KBM-7 (cell line): Measurements from ENCODE around the gene RCBTB1.
A peak's percentile ranks its signal among the peaks of the same experiment; 100 is the strongest.
"Not testable (repeated sequence)": the region's sequence is repeated elsewhere in the genome, so short reads cannot be mapped to it uniquely, and the experiment has no call there.

ENCODE experiments used
- DNase-seq: peaks from one replicate; pipeline ENCODE4 v3.0.0-alpha.2; 2015
- in situ Hi-C: fragments of 300-500 bp; cut with MboI; formaldehyde crosslinking; loops from 2 replicates; pipeline ENCODE4 v1.14.3; 2020; ENCODE audit warnings: low sequenced_read_pairs, low pct_unique_long_range_greater_than_20kb, mixed read lengths

The RCBTB1 gene

GRCh38 chr13:49585220-49586157 lies at the start of gene RCBTB1:
Gene RCBTB1 (minus strand): TSS chr13:49585558. CDS start chr13:49567279, 18,279 bp downstream.
- in situ Hi-C loops, result no loop called here

GRCh38 chr13:49633710-49634109 lies 48.4 kb upstream of the RCBTB1 start:
- no peak for DNase-seq
- in situ Hi-C loops, result no loop called here

More at GRCh38 chr13:49585220-49586157, at the start of gene RCBTB1:
- DNase-seq, result peak; percentile 79

- in situ Hi-C loops, result no loop called here
- DNase-seq, result no peak
Measured at GRCh38 chr13:49632156-49632555, 46.8 kb upstream of the RCBTB1 start.

GRCh38 chr13:49630580-49630979 lies 45.2 kb upstream of the RCBTB1 start:
- in situ Hi-C loops, result no loop called here

GRCh38 chr13:49629947-49630346 lies 44.6 kb upstream of the RCBTB1 start:
- DNase-seq, result no peak
- in situ Hi-C loops, result no loop called here

More at GRCh38 chr13:49630580-49630979, 45.2 kb upstream of the RCBTB1 start:
- no peak for DNase-seq

GRCh38 chr13:49629196-49629938 lies 44.0 kb upstream of the RCBTB1 start:
- in situ Hi-C loops, result no loop called here
- no peak for DNase-seq

- in situ Hi-C loops, result no loop called here
- peak; percentile 97 for DNase-seq
Measured at GRCh38 chr13:49627831-49628652, 42.7 kb upstream of the RCBTB1 start, which contains the start of gene ARL11. Gene ARL11 (plus strand): TSS chr13:49628507. CDS start chr13:49630448, 1,941 bp downstream.

GRCh38 chr13:49625392-49626079 lies 40.2 kb upstream of the RCBTB1 start:
- DNase-seq, result no peak

GRCh38 chr13:49624229-49624628 lies 38.9 kb upstream of the RCBTB1 start:
- DNase-seq, result no peak
- in situ Hi-C loops, result loop anchor here (25.0 kb wide), 1 partner anchor 312 kb away; no protein-coding TSS in a partner anchor

More at GRCh38 chr13:49625392-49626079, 40.2 kb upstream of the RCBTB1 start:
- in situ Hi-C loops, result no loop called here

GRCh38 chr13:49622174-49622946 lies 37.0 kb upstream of the RCBTB1 start:
- in situ Hi-C loops, result loop anchor here (25.0 kb wide), 1 partner anchor 310 kb away; no protein-coding TSS in a partner anchor
- no peak for DNase-seq

- in situ Hi-C loops, result loop anchor here (25.0 kb wide), 1 partner anchor 308 kb away; no protein-coding TSS in a partner anchor
- DNase-seq, result no peak
Measured at GRCh38 chr13:49620170-49620621, 34.8 kb upstream of the RCBTB1 start.

- in situ Hi-C loops, result loop anchor here (25.0 kb wide), 1 partner anchor 304 kb away; no protein-coding TSS in a partner anchor
- DNase-seq, result no peak
Measured at GRCh38 chr13:49616676-49617065, 31.3 kb upstream of the RCBTB1 start.

GRCh38 chr13:49615836-49616675 lies 30.7 kb upstream of the RCBTB1 start:
- in situ Hi-C loops, result loop anchor here (25.0 kb wide), 1 partner anchor 304 kb away; no protein-coding TSS in a partner anchor
- no peak for DNase-seq

- not testable (repeated sequence) for DNase-seq
Measured at GRCh38 chr13:49612042-49612441, 26.7 kb upstream of the RCBTB1 start.

GRCh38 chr13:49610176-49610575 lies 24.8 kb upstream of the RCBTB1 start:
- in situ Hi-C loops, result loop anchor here (25.0 kb wide), 1 partner anchor 298 kb away; no protein-coding TSS in a partner anchor
- no peak for DNase-seq

More at GRCh38 chr13:49612042-49612441, 26.7 kb upstream of the RCBTB1 start:
- in situ Hi-C loops, result loop anchor here (25.0 kb wide), 1 partner anchor 300 kb away; no protein-coding TSS in a partner anchor

- DNase-seq, result peak; percentile 66
- in situ Hi-C loops, result loop anchor here (25.0 kb wide), 1 partner anchor 296 kb away; no protein-coding TSS in a partner anchor
Measured at GRCh38 chr13:49608651-49609331, 23.4 kb upstream of the RCBTB1 start.
